B cell (primary cell): ENCODE results near the gene TFRC. TPM values are rescaled to one million over a fixed set of nuclear protein-coding genes. Genes with fewer than 3 reads are reported as not detected.

ENCODE experiments used
- ATAC-seq: fragments of 200-7000 bp; cut with Tn5 transposase; one replicate; pipeline ENCODE4 v1.10.0; 2021; ENCODE audit warnings: low read depth, mild to moderate bottlenecking, moderate number of reproducible peaks, moderate library complexity
- CTCF ChIA-PET: fragments of 350-600 bp; sonication (Branson Sonifier 250); formaldehyde crosslinking; loops from one replicate; lab custom pipeline; 2021; ENCODE audit warnings: antibody characterized with exemption, inconsistent platforms; lab: Charles Lee
- POLR2A ChIA-PET: fragments of 350-600 bp; sonication (Branson Sonifier 250); formaldehyde crosslinking; loops from one replicate; lab custom pipeline; 2021; ENCODE audit warnings: antibody characterized with exemption; lab: Charles Lee
- DNase-seq: peaks from one replicate; pipeline ENCODE4 v3.0.0; 2013
- H2AFZ ChIP-seq: 2 replicates; pipeline ENCODE4 v1.6.1; 2012; ENCODE audit warnings: mild to moderate bottlenecking, low read depth, low read length; ENCODE audit not compliant: insufficient read depth, poor library complexity, severe bottlenecking
- H3K27ac ChIP-seq, 2 donors: 1 replicate in 1 of 2; 2 replicates in 1 of 2; pipeline ENCODE4 v1.5.1; 2012 to 2013; ENCODE audit warnings: low read length in 2 of 2, mild to moderate bottlenecking in 2 of 2, moderate library complexity in 1 of 2
- H3K27me3 ChIP-seq, 4 experiments: fragments of 200-600 bp in 1 of 4; sonication (generic) in 1 of 4; replicated peaks in 1 of 4; 1 replicate in 2 of 4; 2 replicates in 2 of 4; pipeline versions ENCODE4 v1.6.1 to v1.7.0; 2013 to 2016; ENCODE audit warnings: low read length in 3 of 4, mild to moderate bottlenecking in 2 of 4, mixed read lengths in 1 of 4, moderate library complexity in 1 of 4; ENCODE audit not compliant: insufficient read depth in 4 of 4, control insufficient read depth in 3 of 4; ENCODE audit errors: control extremely low read depth in 1 of 4
- H3K36me3 ChIP-seq, 2 experiments: replicated peaks in 1 of 2; 1 replicate in 1 of 2; 2 replicates in 1 of 2; pipeline versions ENCODE4 v1.6.1 to v1.7.1; 2013; ENCODE audit warnings: low read length in 1 of 2; ENCODE audit not compliant: insufficient read depth in 2 of 2, control insufficient read depth in 1 of 2; ENCODE audit errors: control extremely low read depth in 1 of 2, extremely low read depth in 1 of 2
- H3K4me1 ChIP-seq, 2 donors: fragments of 200-600 bp in 1 of 2; sonication (generic) in 1 of 2; 1 replicate in 1 of 2; 2 replicates in 1 of 2; pipeline versions ENCODE4 v1.5.1 to v1.6.1; 2013 to 2017; ENCODE audit warnings: low read length in 2 of 2; ENCODE audit not compliant: control insufficient read depth in 2 of 2, insufficient read depth in 2 of 2
- H3K4me2 ChIP-seq: replicated peaks from 2 replicates; pipeline ENCODE3; 2012; ENCODE audit warnings: mild to moderate bottlenecking, low read depth, low read length; ENCODE audit not compliant: poor library complexity, severe bottlenecking
- H3K4me3 ChIP-seq, 5 experiments: fragments of 200-600 bp in 1 of 5; sonication (generic) in 1 of 5; 1 replicate in 3 of 5; 2 replicates in 2 of 5; pipeline versions ENCODE4 v1.5.1 to v1.7.0; 2011 to 2016; ENCODE audit warnings: low read length in 4 of 5, mild to moderate bottlenecking in 4 of 5, low read depth in 2 of 5, control low read depth in 1 of 5, moderate library complexity in 1 of 5; ENCODE audit not compliant: insufficient read depth in 1 of 5; ENCODE audit errors: control extremely low read depth in 1 of 5, extremely low read depth in 1 of 5
- H3K79me2 ChIP-seq: fragments of 200-600 bp; sonication (generic); one replicate; pipeline ENCODE4 v1.6.0; 2016; ENCODE audit warnings: low read length; ENCODE audit not compliant: control insufficient read depth, insufficient read depth
- H3K9ac ChIP-seq: fragments of 200-600 bp; sonication (generic); 2 replicates; pipeline ENCODE4 v1.6.1; 2017; ENCODE audit warnings: mild to moderate bottlenecking, low read length, moderate library complexity
- H3K9me3 ChIP-seq, 3 donors: one replicate each; pipeline versions ENCODE4 v1.6.1 to v1.7.1; 2013; ENCODE audit warnings: low read length in 2 of 3; ENCODE audit not compliant: control insufficient read depth in 2 of 3, insufficient read depth in 1 of 3; ENCODE audit errors: control extremely low read depth in 1 of 3
- H4K20me1 ChIP-seq: 2 replicates; pipeline ENCODE4 v1.6.0; 2012; ENCODE audit warnings: mild to moderate bottlenecking, low read length; ENCODE audit not compliant: insufficient read depth, control insufficient read depth, poor library complexity, severe bottlenecking
- H3K27ac Mint-ChIP-seq: one replicate; pipeline ENCODE4 v1.8.0; 2021; ENCODE audit warnings: mixed read lengths
- H3K27me3 Mint-ChIP-seq: one replicate; pipeline ENCODE4 v1.8.0; 2021; ENCODE audit warnings: mixed read lengths
- H3K4me1 Mint-ChIP-seq: one replicate; pipeline ENCODE4 v1.8.0; 2021; ENCODE audit warnings: mixed read lengths
- H3K4me3 Mint-ChIP-seq: one replicate; pipeline ENCODE4 v1.8.0; 2021; ENCODE audit warnings: mixed read lengths
- H3K9me3 Mint-ChIP-seq: one replicate; pipeline ENCODE4 v1.8.0; 2022; ENCODE audit warnings: mixed read lengths; ENCODE audit not compliant: insufficient read depth
- EZH2 ChIP-seq: IDR thresholded peaks from 2 replicates; pipeline ENCODE4 v1.6.1; 2012; ENCODE audit warnings: borderline replicate concordance, low read depth, mild to moderate bottlenecking, moderate library complexity, low read length; ENCODE audit not compliant: insufficient read depth, poor library complexity, severe bottlenecking
- WGBS: methylation state at CpG from one replicate; pipeline ENCODE4 v1.1.5; 2013; ENCODE audit warnings: missing lambda C conversion rate; ENCODE audit not compliant: insufficient coverage; 5-methylcytosine and 5-hydroxymethylcytosine counted together
- intact Hi-C: fragments of 100-400 bp; cut with micrococcal nuclease; formaldehyde crosslinking; loops from one replicate; pipeline ENCODE4 v1.10.0; 2022
- polyA plus RNA-seq: library from polyadenylated mRNA; depleted of rRNA; stranded (reverse); fragments of >200 nt; gene quantifications from 2 replicates; pipeline ENCODE4 v1.2.3, GENCODE V29; 2012
- total RNA-seq, 2 donors: library from RNA; stranded (reverse); fragments of 120-200 nt in 1 of 2; gene quantifications; 1 replicate in 1 of 2; 2 replicates in 1 of 2; pipeline versions ENCODE4 v1.2.3 to v1.2.4, GENCODE V29; 2013 to 2022
- TF ChIP-seq, protein P1 (sequence below): fragments of 200-600 bp; IDR thresholded peaks from one replicate; pipeline ENCODE4 v1.8.0; 2022; ENCODE audit warnings: antibody characterized with exemption, mild to moderate bottlenecking

TFRC gene
- total and polyA plus RNA-seq, 2 donors (not counting 1 experiment from before 2014, with no cell fraction given), result 41.7 to 104 TPM

DNA sequence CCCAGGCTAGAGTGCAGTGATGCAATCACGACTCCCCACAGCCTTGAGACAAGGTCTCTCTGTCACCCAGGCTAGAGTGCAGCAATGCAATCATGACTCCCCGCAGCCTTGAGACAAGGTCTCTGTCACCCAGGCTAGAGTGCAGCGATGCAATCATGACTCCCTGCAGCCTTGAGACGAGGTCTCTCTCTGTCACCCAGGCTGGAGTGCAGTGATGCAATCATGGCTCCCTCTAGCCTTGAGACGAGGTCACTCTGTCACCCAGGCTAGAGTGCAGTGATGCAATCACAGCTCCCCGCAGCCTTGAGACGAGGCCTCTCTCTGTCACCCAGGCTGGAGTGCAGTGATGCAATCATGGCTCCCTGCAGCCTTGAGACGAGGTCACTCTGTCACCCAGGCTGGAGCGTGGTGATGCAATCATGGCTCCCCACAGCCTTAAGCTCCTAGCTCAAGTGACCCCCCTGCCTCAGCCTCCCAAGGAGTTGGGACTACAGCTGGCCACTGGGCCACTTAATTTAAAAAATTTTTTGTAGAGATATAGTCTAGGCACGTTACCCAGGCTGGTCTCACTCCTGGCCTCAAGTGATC lies 26.1 kb downstream of the TFRC start:
- H3K27ac ChIP-seq, result no peak overlapping the region
- no peaks in the 10 kb centered on the region for H3K27me3 Mint-ChIP-seq
- no peaks in the 10 kb centered on the region for H3K4me1 Mint-ChIP-seq
- POLR2A ChIA-PET, result interaction anchor here (0.6 kb wide), 1 partner anchor 17 kb away, joined by 4 read pairs; no protein-coding TSS in a partner anchor
- H3K4me2 ChIP-seq, result no peak overlapping the region
- TF ChIP-seq EZH2, result no peak
- TF ChIP-seq, protein P1, sequence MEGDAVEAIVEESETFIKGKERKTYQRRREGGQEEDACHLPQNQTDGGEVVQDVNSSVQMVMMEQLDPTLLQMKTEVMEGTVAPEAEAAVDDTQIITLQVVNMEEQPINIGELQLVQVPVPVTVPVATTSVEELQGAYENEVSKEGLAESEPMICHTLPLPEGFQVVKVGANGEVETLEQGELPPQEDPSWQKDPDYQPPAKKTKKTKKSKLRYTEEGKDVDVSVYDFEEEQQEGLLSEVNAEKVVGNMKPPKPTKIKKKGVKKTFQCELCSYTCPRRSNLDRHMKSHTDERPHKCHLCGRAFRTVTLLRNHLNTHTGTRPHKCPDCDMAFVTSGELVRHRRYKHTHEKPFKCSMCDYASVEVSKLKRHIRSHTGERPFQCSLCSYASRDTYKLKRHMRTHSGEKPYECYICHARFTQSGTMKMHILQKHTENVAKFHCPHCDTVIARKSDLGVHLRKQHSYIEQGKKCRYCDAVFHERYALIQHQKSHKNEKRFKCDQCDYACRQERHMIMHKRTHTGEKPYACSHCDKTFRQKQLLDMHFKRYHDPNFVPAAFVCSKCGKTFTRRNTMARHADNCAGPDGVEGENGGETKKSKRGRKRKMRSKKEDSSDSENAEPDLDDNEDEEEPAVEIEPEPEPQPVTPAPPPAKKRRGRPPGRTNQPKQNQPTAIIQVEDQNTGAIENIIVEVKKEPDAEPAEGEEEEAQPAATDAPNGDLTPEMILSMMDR, result no peak
- CTCF ChIA-PET, result no interaction called here
- no peak overlapping the region for H3K4me3 Mint-ChIP-seq
- H4K20me1 ChIP-seq, result peaks cover 4% of the 10 kb centered on the region
- H3K79me2 ChIP-seq, result no peaks in the 10 kb centered on the region
- no peak overlapping the region for H3K27ac Mint-ChIP-seq
- no peak overlapping the region for H3K4me3 ChIP-seq
- H2AFZ ChIP-seq, result no peak overlapping the region
- no peaks in the 10 kb centered on the region for H3K4me1 ChIP-seq
- no peak overlapping the region for H3K9ac ChIP-seq
- H3K9me3 ChIP-seq, result no peaks in the 10 kb centered on the region
- H3K9me3 Mint-ChIP-seq, result no peaks in the 10 kb centered on the region
- 97% methylated on average over 9 of the region's 10 CpGs for WGBS
- DNase-seq (no peak), ATAC-seq (no peak)
- no peaks in the 10 kb centered on the region for H3K27me3 ChIP-seq
- peaks cover 26 to 90% of the 10 kb centered on the region in 2 experiments for H3K36me3 ChIP-seq
- intact Hi-C loops, result no loop called here

DNA sequence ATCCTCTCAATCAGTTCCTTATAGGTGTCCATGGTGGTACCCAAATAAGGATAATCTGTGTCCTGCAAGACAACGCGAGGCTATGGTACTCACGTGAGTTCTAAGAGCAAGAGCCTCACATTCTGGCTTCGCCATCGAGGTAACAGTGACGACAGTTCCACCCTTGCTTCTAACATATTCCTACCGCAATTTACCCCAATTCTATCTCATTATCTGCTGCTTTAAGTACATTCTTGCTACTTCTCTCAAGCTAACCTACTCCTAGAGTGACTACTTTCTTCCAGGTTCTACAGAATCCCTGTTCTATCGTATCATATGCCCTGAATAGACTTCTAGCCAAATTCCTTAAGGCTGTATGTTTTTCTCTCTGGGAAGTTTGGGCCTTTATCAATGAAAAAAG lies 26.6 kb downstream of the TFRC start:
- Histone ChIP-seq H3K4me3 (no peak overlapping the region), H3K27me3 (no peaks in the 10 kb centered on the region), H3K4me1 (no peaks in the 10 kb centered on the region), H3K9ac (no peak overlapping the region), H3K4me2 (no peak overlapping the region), H4K20me1 (peaks cover 4% of the 10 kb centered on the region), H3K9me3 (no peaks in the 10 kb centered on the region), H3K27ac (no peak overlapping the region), H3K79me2 (no peaks in the 10 kb centered on the region), H2AFZ (no peak overlapping the region), H3K36me3 (peaks cover 25 to 93% of the 10 kb centered on the region in 2 experiments)
- ChIA-PET POLR2A (no interaction called here), CTCF (no interaction called here)
- no peaks in the 10 kb centered on the region for H3K9me3 Mint-ChIP-seq
- H3K4me3 Mint-ChIP-seq, result no peak overlapping the region
- no peaks in the 10 kb centered on the region for H3K4me1 Mint-ChIP-seq
- DNase-seq (no peak), ATAC-seq (no peak)
- no peaks in the 10 kb centered on the region for H3K27me3 Mint-ChIP-seq
- no peak overlapping the region for H3K27ac Mint-ChIP-seq
- 95% methylated on average over 8 of the region's 8 CpGs for WGBS
- no peak for TF ChIP-seq EZH2
- TF ChIP-seq, protein P1, result no peak
- intact Hi-C loops, result no loop called here
